Measurements from ENCODE around the gene MAG. TPM values are rescaled to one million over a fixed set of nuclear protein-coding genes. Genes with fewer than 3 reads are reported as not detected.

The MAG gene
- total RNA-seq, 1 experiment from 2014 or later: 13.4 TPM

GRCh38 chr19:35320065-35320713 lies 28.2 kb downstream of the MAG start:
- Histone ChIP-seq H3K9me2 (ENCODE audit: insufficient read depth) (no peaks in the 10 kb centered on the region), H3K27me3 (ENCODE audit: insufficient read depth, low read depth) (no peaks in the 10 kb centered on the region), H3K27ac (peak overlapping the region; percentile 98), H3K9me3 (ENCODE audit: insufficient read depth, low read depth) (no peaks in the 10 kb centered on the region), H3K36me3 (ENCODE audit: low read depth) (peaks cover 20% of the 10 kb centered on the region; the same call in 1 of the 2 replicates), H2AFZ (no peak overlapping the region), H3F3A (ENCODE audit: insufficient read depth, low read depth) (peaks cover 44% of the 10 kb centered on the region), H3K4me2 (peak overlapping the region; percentile 72), H3K79me2 (ENCODE audit: low read depth) (peaks cover 12% of the 10 kb centered on the region), H4K20me1 (ENCODE audit: insufficient read depth) (no peaks in the 10 kb centered on the region), H3K4me1 (replicated peaks; ENCODE audit: insufficient read depth) (peaks cover 59% of the 10 kb centered on the region), H3K4me3 (no peak overlapping the region)
- ChIA-PET CTCF (interaction anchor here (1.7 kb wide), 1 partner anchor 32 kb away, joined by 4 read pairs; no protein-coding TSS in a partner anchor), POLR2A (ENCODE audit: unreplicated experiment) (interaction anchor here (0.5 to 0.7 kb wide), 2 partner anchors 313 to 425 kb away, joined by 3 to 4 read pairs; no protein-coding TSS in a partner anchor)
- intact Hi-C loops (cut with micrococcal nuclease; ENCODE audit: unreplicated experiment): no loop called here
- TF ChIP-seq CTCF (conservative IDR thresholded peaks at IDR 0.05) (no peak), EZH2 (IDR thresholded peaks at IDR 0.05; ENCODE audit: low read depth) (no peak)
- DNase-seq: no peak
- BruUV-seq (replicated peaks): no TSS peak

GRCh38 chr19:35321291-35321690 lies 29.3 kb downstream of the MAG start:
- no peaks in the 10 kb centered on the region for H3K27me3 ChIP-seq (ENCODE audit: insufficient read depth, low read depth)
- no peaks in the 10 kb centered on the region for H3K9me3 ChIP-seq (ENCODE audit: insufficient read depth, low read depth)
- H3K79me2 ChIP-seq (ENCODE audit: low read depth): peaks cover 17% of the 10 kb centered on the region
- peaks cover 20% of the 10 kb centered on the region; the same call in 1 of the 2 replicates for H3K36me3 ChIP-seq (ENCODE audit: low read depth)
- H2AFZ ChIP-seq: no peak overlapping the region
- BruUV-seq (replicated peaks): no TSS peak
- TF ChIP-seq EZH2 (IDR thresholded peaks at IDR 0.05; ENCODE audit: low read depth): no peak
- no peak for TF ChIP-seq CTCF (conservative IDR thresholded peaks at IDR 0.05)
- no peak overlapping the region for H3K4me3 ChIP-seq
- no peaks in the 10 kb centered on the region for H4K20me1 ChIP-seq (ENCODE audit: insufficient read depth)
- no peak overlapping the region for H3K4me2 ChIP-seq
- no peaks in the 10 kb centered on the region for H3K9me2 ChIP-seq (ENCODE audit: insufficient read depth)
- ChIA-PET POLR2A (ENCODE audit: unreplicated experiment) (no interaction called here), CTCF (no interaction called here)
- DNase-seq: no peak
- H3K27ac ChIP-seq: no peak overlapping the region
- intact Hi-C loops (cut with micrococcal nuclease; ENCODE audit: unreplicated experiment): no loop called here
- H3F3A ChIP-seq (ENCODE audit: insufficient read depth, low read depth): peaks cover 34% of the 10 kb centered on the region
- peaks cover 48% of the 10 kb centered on the region for H3K4me1 ChIP-seq (replicated peaks; ENCODE audit: insufficient read depth)

- Histone ChIP-seq H3K9me2 (ENCODE audit: insufficient read depth) (no peaks in the 10 kb centered on the region), H3K9me3 (ENCODE audit: insufficient read depth, low read depth) (no peaks in the 10 kb centered on the region), H3K4me1 (replicated peaks; ENCODE audit: insufficient read depth) (peaks cover 40% of the 10 kb centered on the region), H3K36me3 (ENCODE audit: low read depth) (0 out of 2 replicates have a peak, but pooled peaks cover 21% of the 10 kb centered on the region), H3F3A (ENCODE audit: insufficient read depth, low read depth) (peaks cover 27% of the 10 kb centered on the region), H3K27ac (no peak overlapping the region), H2AFZ (no peak overlapping the region), H3K79me2 (ENCODE audit: low read depth) (peaks cover 20% of the 10 kb centered on the region), H3K4me3 (no peak overlapping the region), H3K4me2 (no peak overlapping the region), H4K20me1 (ENCODE audit: insufficient read depth) (no peaks in the 10 kb centered on the region), H3K27me3 (ENCODE audit: insufficient read depth, low read depth) (no peaks in the 10 kb centered on the region)
- intact Hi-C loops (cut with micrococcal nuclease; ENCODE audit: unreplicated experiment): no loop called here
- POLR2A ChIA-PET (ENCODE audit: unreplicated experiment): no interaction called here
- TF ChIP-seq EZH2 (IDR thresholded peaks at IDR 0.05; ENCODE audit: low read depth) (no peak), CTCF (conservative IDR thresholded peaks at IDR 0.05) (no peak)
- DNase-seq: no peak
- CTCF ChIA-PET: no interaction called here
- no TSS peak for BruUV-seq (replicated peaks)
Observed at GRCh38 chr19:35322014-35322413, 30.1 kb downstream of the MAG start.

Measured in PC-9 (cell line).